DMS53 treated with DMSO at 0.1 percent for 48 hours (cell line): ENCODE measurements around the gene GALC.

Experiments
- DNase-seq: peaks from one replicate; lab custom pipeline; 2025; ENCODE audit not compliant: unreplicated experiment; lab: John Stamatoyannopoulos, UW

GALC gene

DNA sequence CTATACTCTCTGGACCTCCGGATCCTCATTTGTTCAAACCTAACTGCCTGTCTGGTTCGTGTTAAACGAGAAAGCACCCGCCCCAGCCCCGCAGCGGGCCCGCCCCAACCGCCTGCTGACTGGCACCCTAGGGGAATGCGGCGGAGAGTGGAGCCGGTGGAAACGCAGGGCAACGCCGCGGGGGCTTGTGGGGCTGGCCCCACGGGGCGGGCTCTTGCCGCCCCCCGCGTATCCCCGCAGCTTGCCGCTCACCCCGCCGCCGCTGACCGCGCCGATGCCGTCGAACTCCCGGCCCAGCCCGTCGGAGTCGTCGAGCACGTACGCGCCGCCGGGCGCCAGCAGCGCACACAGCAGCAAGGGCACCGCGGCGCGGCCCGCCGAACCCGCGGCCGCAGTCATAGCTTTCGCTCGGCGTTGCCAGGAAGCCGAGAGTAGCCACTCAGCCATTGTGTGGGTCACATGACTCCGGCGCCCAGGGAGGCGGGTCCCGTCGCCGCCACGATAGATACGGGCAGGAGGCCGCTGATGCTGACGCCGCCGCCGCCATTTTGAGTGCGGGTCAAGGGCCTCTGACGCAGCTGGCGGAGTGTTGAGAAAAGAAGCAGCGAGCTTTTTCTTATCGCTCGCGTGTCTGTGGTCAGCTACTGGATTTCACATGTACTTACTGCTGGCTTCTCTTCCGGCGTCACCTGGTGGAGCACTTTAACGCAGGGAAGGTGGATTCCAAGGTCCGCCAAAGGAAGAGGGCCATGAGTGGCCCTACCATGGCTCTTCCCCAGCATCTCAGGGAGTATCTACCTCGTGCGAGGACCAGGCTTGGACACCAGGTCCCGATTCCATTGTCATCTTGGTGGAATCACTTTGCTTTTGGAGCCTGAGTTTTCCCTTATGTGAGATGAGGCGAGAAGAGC lies at the start of gene GALC:
TSS of gene GALC (minus strand) at position 465 of the 911 bp plus-strand sequence. CDS start at position 447, 18 bp downstream.
- peak; percentile 69 for DNase-seq

GRCh38 chr14:88040146-88040545 lies 47.2 kb upstream of the GALC start:
- no peak for DNase-seq

- no peak for DNase-seq
These were observed 46.2 kb upstream of the GALC start for GRCh38 chr14:88039197-88039596.

DNA sequence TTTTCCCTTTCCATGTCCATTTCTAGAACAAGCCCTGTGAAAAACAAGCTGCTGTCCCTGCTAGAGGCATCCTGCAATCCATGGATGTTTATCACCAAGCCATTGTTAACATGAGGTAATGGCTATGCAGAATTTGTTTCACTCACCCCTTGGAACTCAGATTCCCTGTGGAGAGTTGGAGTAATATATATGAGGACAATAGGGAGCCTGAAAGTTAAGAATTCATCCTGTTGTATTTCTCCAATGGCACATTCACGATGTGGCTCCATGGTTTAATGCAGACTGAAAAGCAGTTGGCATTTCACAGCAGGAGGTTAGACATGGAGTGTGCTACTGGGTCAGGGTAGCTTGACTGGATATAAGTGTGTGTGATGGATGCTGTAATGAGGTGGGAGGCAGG lies 44.3 kb upstream of the GALC start:
- no peak for DNase-seq

DNA sequence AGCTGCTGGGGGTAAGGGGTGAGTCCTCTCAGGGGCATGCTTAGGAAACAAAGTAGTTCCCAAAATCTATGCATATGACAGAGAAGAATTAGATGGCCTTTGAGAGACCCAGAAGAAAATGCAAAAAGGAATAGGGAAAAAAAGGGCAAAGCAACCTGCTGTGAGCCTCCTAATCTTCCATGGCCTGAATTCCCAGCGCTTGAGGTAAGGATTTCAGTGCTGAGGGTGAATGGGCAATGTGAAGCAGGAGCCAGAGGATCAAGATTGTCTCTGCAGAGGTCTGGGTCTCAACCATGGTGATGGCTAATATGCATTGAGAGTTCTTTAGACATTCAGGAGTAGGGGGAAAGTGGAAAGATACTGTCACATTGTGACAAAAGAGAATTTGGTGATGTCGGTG lies 43.4 kb upstream of the GALC start:
- DNase-seq: no peak

DNA sequence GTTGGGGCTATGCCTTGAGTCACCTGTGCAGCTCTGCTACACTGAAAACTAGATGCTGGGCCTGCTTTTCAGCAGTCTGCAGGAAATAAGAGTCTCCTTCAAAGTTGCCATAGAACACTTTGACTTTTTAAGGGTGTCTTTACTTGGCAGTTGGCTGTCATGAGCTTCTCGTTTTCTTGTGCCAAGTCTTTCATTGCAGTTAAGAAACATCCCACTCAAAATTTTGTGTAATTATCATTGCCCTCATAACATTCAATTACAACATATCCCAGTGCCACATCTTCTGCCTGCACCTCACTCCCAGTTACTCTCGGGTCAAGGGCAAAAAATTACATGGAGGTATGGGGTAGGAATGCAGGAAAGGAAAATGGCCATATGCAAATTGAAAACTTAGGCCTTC lies 41.1 kb upstream of the GALC start:
- no peak for DNase-seq

DNA sequence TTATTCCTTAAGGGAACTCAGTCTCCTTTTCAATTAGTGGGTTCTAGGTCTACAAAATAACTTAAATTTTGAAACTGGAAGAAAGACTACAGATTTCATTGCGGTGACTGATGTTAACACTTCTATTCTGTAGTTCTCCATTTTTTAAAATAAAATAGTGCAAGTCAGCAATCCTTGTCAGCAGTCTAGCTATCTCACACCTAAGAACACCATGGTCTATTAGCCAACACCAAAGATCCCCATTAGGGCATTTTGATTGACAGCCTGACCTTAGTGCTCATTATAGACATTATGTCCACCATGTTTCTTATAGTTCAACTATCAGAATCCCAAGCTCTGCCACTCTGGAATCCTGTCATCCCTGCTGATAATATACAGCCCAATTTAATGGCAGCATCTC lies 39.4 kb upstream of the GALC start:
- DNase-seq: no peak

- no peak for DNase-seq
These were observed 37.9 kb upstream of the GALC start for GRCh38 chr14:88030892-88031291.

DNA sequence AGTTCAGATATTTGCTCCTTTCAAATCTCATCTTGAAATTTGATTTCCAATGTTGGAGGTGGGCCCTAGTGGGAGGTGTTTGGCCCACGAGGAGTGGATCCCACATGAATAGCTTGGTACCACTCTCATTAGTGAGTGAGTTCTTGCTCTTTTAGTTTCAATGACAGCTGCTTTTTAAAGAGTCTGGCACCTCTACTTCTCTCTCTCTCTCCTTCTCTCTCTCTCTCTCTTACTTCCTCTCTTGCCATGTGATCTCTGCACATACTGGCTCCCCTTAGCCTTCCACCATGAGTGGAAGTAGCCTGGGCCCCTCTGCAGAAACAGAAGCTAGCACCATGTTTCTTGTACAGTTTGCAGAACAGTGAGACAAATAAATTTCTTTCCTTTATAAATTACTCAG lies 37.1 kb upstream of the GALC start:
- DNase-seq: no peak

DNA sequence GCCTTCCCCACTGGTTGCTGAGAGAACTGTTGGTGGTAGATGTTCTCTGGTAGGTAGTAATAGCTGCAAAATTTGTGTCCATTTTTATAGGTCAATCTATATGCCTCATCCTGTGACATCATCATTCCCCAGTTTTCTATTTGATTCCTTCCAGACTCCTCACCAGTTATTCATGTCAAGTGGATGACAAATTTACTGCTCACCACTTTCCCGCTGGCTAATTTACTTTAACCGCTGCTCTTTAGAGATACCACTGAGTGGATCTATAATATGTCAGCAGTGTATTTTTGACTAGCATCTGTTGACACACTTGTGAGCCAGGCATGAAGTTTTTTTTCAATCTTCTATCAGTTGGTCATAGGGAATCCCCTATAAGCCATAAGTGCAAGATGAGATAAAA lies 36.5 kb upstream of the GALC start:
- DNase-seq: peak; percentile 15

DNA sequence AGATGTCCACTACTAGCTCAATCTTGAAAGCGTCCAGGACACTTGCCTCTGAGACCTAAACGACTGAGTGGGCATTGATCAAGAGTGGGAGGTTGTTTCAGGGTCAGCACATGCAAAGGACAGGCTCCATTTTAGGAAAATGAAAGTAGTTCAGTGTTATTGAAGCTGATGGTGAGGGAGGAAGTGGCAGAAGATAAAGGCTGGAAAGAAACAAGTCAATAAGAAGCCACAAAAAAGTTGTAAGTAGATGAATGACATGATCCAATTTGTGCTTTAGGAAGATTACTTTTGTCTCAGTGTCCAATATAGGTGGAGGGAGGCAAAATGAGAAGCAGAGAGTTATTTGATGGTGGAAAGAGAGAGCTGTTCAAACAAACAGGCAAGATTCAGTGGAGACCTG lies 33.9 kb upstream of the GALC start:
- no peak for DNase-seq

DNA sequence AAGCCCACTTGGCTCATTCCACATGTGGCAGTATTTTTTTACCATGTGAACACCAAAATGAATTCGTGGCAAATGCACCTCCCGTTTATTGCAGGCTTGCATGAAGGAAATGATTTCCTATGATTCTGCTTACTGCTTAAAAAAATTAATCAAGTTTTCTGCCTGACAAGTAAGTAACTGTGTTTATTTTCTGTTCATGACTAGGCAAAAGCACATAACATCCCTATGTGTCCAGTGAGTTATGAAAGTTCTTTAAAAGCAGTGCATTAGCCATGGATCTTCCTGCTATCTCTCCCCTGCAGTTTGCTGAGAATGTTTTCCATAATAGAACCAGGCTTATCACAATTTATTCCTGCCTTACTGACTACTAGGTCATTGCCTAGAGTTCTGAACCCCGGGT lies 32.3 kb upstream of the GALC start:
- no peak for DNase-seq

- DNase-seq: peak; percentile 2
These were observed 31.5 kb upstream of the GALC start for GRCh38 chr14:88024252-88025086.

- peak; percentile 1 for DNase-seq
These were observed 30.7 kb upstream of the GALC start for GRCh38 chr14:88023658-88024187.

DNA sequence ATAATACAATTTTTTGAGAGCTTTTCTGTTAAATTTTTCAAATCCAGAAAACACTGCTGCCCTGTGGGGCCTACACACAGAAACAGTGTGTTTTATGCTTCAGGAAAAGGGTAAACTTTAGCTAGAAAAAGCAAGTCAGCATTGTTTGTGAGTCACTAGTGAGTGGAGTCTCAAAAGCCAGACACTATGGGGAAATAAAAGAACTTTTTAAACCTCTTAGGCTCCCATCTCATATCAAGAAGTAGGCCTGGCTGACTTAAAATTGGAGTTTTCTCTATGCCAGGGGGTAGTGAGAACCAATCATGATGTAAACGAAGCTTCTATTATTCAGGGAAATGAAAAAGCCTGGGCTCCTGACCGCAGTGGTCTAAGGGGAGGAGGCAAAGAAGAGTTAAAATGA lies 24.6 kb upstream of the GALC start:
- DNase-seq: no peak

- no peak for DNase-seq
These were observed 23.8 kb upstream of the GALC start for GRCh38 chr14:88016768-88017167.

- DNase-seq: peak; percentile 57
These were observed 20.9 kb upstream of the GALC start for GRCh38 chr14:88013750-88014349.

- DNase-seq: no peak
These were observed 19.5 kb upstream of the GALC start for GRCh38 chr14:88012495-88012894.

- no peak for DNase-seq
These were observed 17.3 kb upstream of the GALC start for GRCh38 chr14:88010331-88010730.

- DNase-seq: no peak
These were observed 16.5 kb upstream of the GALC start for GRCh38 chr14:88009486-88009885.

DNA sequence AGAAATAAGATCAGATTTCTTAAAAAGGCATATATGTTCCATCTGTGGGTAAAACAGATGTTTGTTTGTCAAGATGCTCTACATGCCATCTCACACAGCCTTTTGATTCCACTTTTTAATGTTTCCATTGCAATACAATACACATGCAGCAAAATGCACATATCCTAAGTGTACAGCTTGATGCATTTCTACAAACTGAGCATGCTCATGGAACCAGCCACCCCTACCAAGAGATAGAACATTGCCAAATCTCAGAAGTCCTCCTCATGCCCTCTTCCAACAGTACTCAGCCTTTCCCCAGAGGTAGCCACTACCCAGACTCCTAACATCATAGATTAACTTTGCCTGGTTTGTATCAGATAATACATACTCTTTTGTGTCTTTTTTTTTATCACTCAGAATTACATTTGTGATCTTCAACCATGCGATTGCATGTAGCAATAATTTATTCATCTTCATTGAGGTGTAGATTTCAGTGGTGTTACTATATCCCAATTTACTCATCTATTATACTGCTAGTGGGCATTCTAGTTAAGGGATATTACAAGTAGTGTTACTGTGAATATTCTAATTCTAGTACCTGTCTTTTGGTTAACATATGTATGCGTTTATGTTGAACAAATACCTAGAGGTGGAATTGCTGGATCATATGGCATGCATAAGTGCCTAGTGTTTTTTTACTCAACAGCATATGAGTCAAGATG lies 15.2 kb upstream of the GALC start:
- DNase-seq: no peak
